Endothelial cell of umbilical vein (primary cell): Measurements from ENCODE around the gene ACVR2B. TPM values are rescaled to one million over a fixed set of nuclear protein-coding genes. Genes with fewer than 3 reads are reported as not detected.

Experiments used
- BruUV-seq: library from RNA; stranded (reverse); fragments of 400-500 nt; replicated peaks from 2 replicates; lab custom pipeline; 2021; lab: Mats Ljungman, UMichigan
- CTCF ChIA-PET: fragments of 300-600, 350-600 bp; sonication (Branson Sonifier 250); formaldehyde crosslinking; loops from one replicate; lab custom pipeline; 2021; ENCODE audit warnings: antibody characterized with exemption, inconsistent platforms; lab: Charles Lee
- POLR2A ChIA-PET: fragments of 300-600, 350-600 bp; sonication (Branson Sonifier 250); formaldehyde crosslinking; loops from one replicate; lab custom pipeline; 2021; ENCODE audit warnings: antibody characterized with exemption, inconsistent platforms; lab: Charles Lee
- DNase-seq: peaks from one replicate; pipeline ENCODE4 v3.0.0-alpha.2; 2011; ENCODE audit warnings: low read depth, low spot score
- FAIRE-seq: peaks from 2 replicates; lab custom pipeline; 2011; peaks lifted over from hg19 to GRCh38; lab: Jason Lieb, UNC
- H2AFZ ChIP-seq: 2 replicates; pipeline ENCODE4 v1.6.0; 2012; ENCODE audit warnings: low read depth, low read length, control low read depth, inconsistent platforms
- H3K27ac ChIP-seq: 2 replicates; pipeline ENCODE4 v1.5.1; 2011; ENCODE audit warnings: low read depth, mild to moderate bottlenecking, control low read depth, low read length, moderate library complexity; ENCODE audit not compliant: insufficient read depth
- H3K27me3 ChIP-seq, 2 experiments: 2 replicates each; pipeline versions ENCODE4 v1.6.0 to v1.6.1; 2011; ENCODE audit warnings: low read length in 2 of 2, mixed read lengths in 1 of 2; ENCODE audit not compliant: control insufficient read depth in 2 of 2, insufficient read depth in 2 of 2
- H3K36me3 ChIP-seq, 2 experiments: 2 replicates in 1 of 2; 3 replicates in 1 of 2; pipeline ENCODE4 v1.5.1; 2011; ENCODE audit warnings: low read length in 2 of 2, mild to moderate bottlenecking in 1 of 2, moderate library complexity in 1 of 2; ENCODE audit not compliant: control insufficient read depth in 2 of 2, insufficient read depth in 2 of 2; ENCODE audit errors: extremely low read depth in 1 of 2
- H3K4me1 ChIP-seq: 3 replicates; pipeline ENCODE4 v1.5.1; 2011; ENCODE audit warnings: mild to moderate bottlenecking, low read length; ENCODE audit not compliant: control insufficient read depth, insufficient read depth; ENCODE audit errors: extremely low read depth
- H3K4me2 ChIP-seq: 2 replicates; pipeline ENCODE4 v1.6.1; 2011; ENCODE audit warnings: low read length, control low read depth, mixed read lengths; ENCODE audit not compliant: insufficient read depth
- H3K4me3 ChIP-seq, 3 experiments: fragments of 200-600 bp in 1 of 3; sonication (generic), shearing (Covaris generic) in 1 of 3; replicated peaks in 1 of 3; 2 replicates each; pipeline ENCODE4 v1.5.1; 2011 to 2016; ENCODE audit warnings: control low read depth in 3 of 3, low read length in 3 of 3, mild to moderate bottlenecking in 2 of 3, inconsistent platforms in 1 of 3, low read depth in 1 of 3, moderate library complexity in 1 of 3; ENCODE audit not compliant: insufficient read depth in 1 of 3
- H3K79me2 ChIP-seq: 2 replicates; pipeline ENCODE4 v1.6.0; 2012; ENCODE audit warnings: low read length, inconsistent platforms; ENCODE audit not compliant: control insufficient read depth, insufficient read depth
- H3K9ac ChIP-seq: replicated peaks from 2 replicates; pipeline ENCODE3; 2011; ENCODE audit warnings: low read length, control low read depth; ENCODE audit not compliant: insufficient read depth; ENCODE audit errors: extremely low read depth
- H3K9me1 ChIP-seq: replicated peaks from 3 replicates; pipeline ENCODE4 v1.6.0; 2011; ENCODE audit warnings: mild to moderate bottlenecking, low read length; ENCODE audit not compliant: control insufficient read depth, insufficient read depth; ENCODE audit errors: extremely low read depth
- H3K9me3 ChIP-seq: replicated peaks from 2 replicates; pipeline ENCODE4 v1.5.1; 2012; ENCODE audit warnings: low read length, inconsistent platforms; ENCODE audit not compliant: control insufficient read depth, insufficient read depth
- H4K20me1 ChIP-seq: replicated peaks from 2 replicates; pipeline ENCODE3; 2011; ENCODE audit warnings: mild to moderate bottlenecking, low read length; ENCODE audit not compliant: control insufficient read depth, insufficient read depth; ENCODE audit errors: extremely low read depth
- CTCF ChIP-seq, 2 donors: IDR thresholded peaks; 1 replicate in 1 of 2; 2 replicates in 1 of 2; pipeline ENCODE4 v1.5.1; 2011; ENCODE audit warnings: low read length in 2 of 2, mild to moderate bottlenecking in 2 of 2, moderate library complexity in 2 of 2, control low read depth in 1 of 2, inconsistent platforms in 1 of 2, low read depth in 1 of 2; ENCODE audit not compliant: insufficient read depth in 1 of 2; ENCODE audit errors: extremely low read depth in 1 of 2
- EZH2 ChIP-seq: IDR thresholded peaks from 2 replicates; pipeline ENCODE4 v1.6.1; 2012; ENCODE audit warnings: borderline replicate concordance, low read depth, mild to moderate bottlenecking, moderate library complexity, low read length, inconsistent platforms; ENCODE audit not compliant: severe bottlenecking
- FOS ChIP-seq: IDR thresholded peaks from 2 replicates; pipeline ENCODE4 v1.6.1; 2011; ENCODE audit warnings: mild to moderate bottlenecking, low read length, moderate library complexity, borderline replicate concordance; ENCODE audit not compliant: insufficient read depth
- JUN ChIP-seq: IDR thresholded peaks from 2 replicates; pipeline ENCODE4 v1.6.1; 2011; ENCODE audit warnings: borderline replicate concordance, low read depth; ENCODE audit not compliant: insufficient read length, insufficient read depth
- MAX ChIP-seq: IDR thresholded peaks from 2 replicates; pipeline ENCODE4 v1.6.1; 2011; ENCODE audit not compliant: insufficient read depth, insufficient read length
- MYC ChIP-seq: IDR thresholded peaks from one replicate; pipeline ENCODE4 v1.6.1; 2011; ENCODE audit warnings: mild to moderate bottlenecking, low read depth, low read length
- POLR2A ChIP-seq: IDR thresholded peaks from 2 replicates; pipeline ENCODE4 v1.6.1; 2012; ENCODE audit warnings: low read depth, mild to moderate bottlenecking, control low read depth, low read length
- dilution Hi-C: fragments of 300-500 bp; cut with MboI; formaldehyde crosslinking; loops from one replicate; pipeline ENCODE4 v1.15.0; 2019; ENCODE audit warnings: low sequenced_read_pairs; ENCODE audit not compliant: extremely low pct_ligation_motif_present
- intact Hi-C: fragments of 100-400 bp; cut with micrococcal nuclease; formaldehyde crosslinking; loops from one replicate; pipeline ENCODE4 v1.10.0; 2022
- polyA plus RNA-seq, 4 experiments: library from polyadenylated mRNA; depleted of rRNA in 3 of 4; stranded (reverse) in 3 of 4; unstranded in 1 of 4; fragments of >200 nt; gene quantifications; 2 replicates each; pipeline versions ENCODE4 v1.2.1 to v1.2.3, GENCODE V29; 2011 to 2012; ENCODE audit warnings: missing spikeins in 1 of 4
- total RNA-seq: library from RNA; stranded (reverse); gene quantifications from 2 replicates; pipeline ENCODE4 v1.2.3, GENCODE V29; 2021

The ACVR2B gene
- total and polyA plus RNA-seq, 2 donors (not counting 3 experiments of a cell fraction or from before 2014, with no cell fraction given): 2.0 to 4.9 TPM

GRCh38 chr3:38519651-38520050 lies 66.0 kb downstream of the ACVR2B start:
- H4K20me1 ChIP-seq: no peaks in the 10 kb centered on the region
- no peaks in the 10 kb centered on the region for H3K9me3 ChIP-seq
- dilution Hi-C loops (no loop called here), intact Hi-C loops (no loop called here)
- no peak for TF ChIP-seq EZH2
- TF ChIP-seq FOS: no peak
- no peaks in the 10 kb centered on the region for H3K79me2 ChIP-seq
- DNase-seq (no peak), FAIRE-seq (no peak)
- POLR2A ChIA-PET: no interaction called here
- H3K9me1 ChIP-seq: no peaks in the 10 kb centered on the region
- H3K27me3 ChIP-seq: no peaks in the 10 kb centered on the region
- no peak overlapping the region for H3K9ac ChIP-seq
- CTCF ChIA-PET: interaction anchor here (1.0 to 13.1 kb wide), 6 partner anchors 12 to 480 kb away, joined by 3 to 455 read pairs (median 10); no protein-coding TSS in a partner anchor
- peaks cover 0 to 9% of the 10 kb centered on the region in 2 experiments for H3K36me3 ChIP-seq
- H2AFZ ChIP-seq: peak overlapping the region; percentile 18
- BruUV-seq: no TSS peak
- no peak overlapping the region for H3K4me2 ChIP-seq
- no peak overlapping the region for H3K27ac ChIP-seq
- no peak overlapping the region for H3K4me3 ChIP-seq
- H3K4me1 ChIP-seq: peaks cover 4% of the 10 kb centered on the region

- Histone ChIP-seq H4K20me1 (no peaks in the 10 kb centered on the region), H3K9me3 (no peaks in the 10 kb centered on the region), H3K36me3 (peaks cover 5 to 6% of the 10 kb centered on the region in 2 experiments), H3K4me3 (no peak overlapping the region), H3K9ac (no peak overlapping the region), H3K9me1 (no peaks in the 10 kb centered on the region), H3K79me2 (no peaks in the 10 kb centered on the region), H3K4me1 (peaks cover 4% of the 10 kb centered on the region), H3K27me3 (no peaks in the 10 kb centered on the region), H2AFZ (no peak overlapping the region), H3K27ac (no peak overlapping the region), H3K4me2 (no peak overlapping the region)
- intact Hi-C loops: loop anchor here (1.0 kb wide), 6 partner anchors 130 to 510 kb away; no protein-coding TSS in a partner anchor
- dilution Hi-C loops: no loop called here
- ChIA-PET CTCF (interaction anchor here (0.6 to 13.1 kb wide), 45 partner anchors 10 to 769 kb away, joined by 3 to 455 read pairs (median 5); partner anchors contain the start of genes EXOG and SCN5A), POLR2A (no interaction called here)
- BruUV-seq: no TSS peak
- DNase-seq: peak; percentile 81
- peak; percentile 96 for FAIRE-seq
- TF ChIP-seq POLR2A: no peak
- no peak for TF ChIP-seq MYC
- TF ChIP-seq JUN: no peak
- TF ChIP-seq FOS: no peak
- peak; percentile 84 for TF ChIP-seq CTCF (IDR thresholded peaks at IDR 0.05; ENCODE audit: extremely low read depth in 1 of 2, insufficient read depth in 1 of 2, low read depth in 1 of 2, low read length in 2 of 2)
- no peak for TF ChIP-seq MAX
These were observed 67.8 kb downstream of the ACVR2B start for GRCh38 chr3:38521391-38521987.
